Measurements from ENCODE around the gene RARB. TPM values are rescaled to one million over a fixed set of nuclear protein-coding genes. Genes with fewer than 3 reads are reported as not detected.

Gene RARB
- total RNA-seq, 1 experiment from 2014 or later, result 0.24 TPM

- intact Hi-C loops (cut with micrococcal nuclease; ENCODE audit: unreplicated experiment), result no loop called here
- no TSS peak for BruUV-seq (replicated peaks)
- ChIA-PET POLR2A (ENCODE audit: low non-redundant PET) (no interaction called here), CTCF (no interaction called here)
- no peak overlapping the region for H3K4me3 ChIP-seq (ENCODE audit: low read depth, low read length, poor library complexity, severe bottlenecking)
- no peaks in the 10 kb centered on the region for H3K27me3 ChIP-seq (replicated peaks; ENCODE audit: insufficient read depth, low read depth, low read length, poor library complexity)
- H3K9me3 ChIP-seq (ENCODE audit: low read depth, low read length, poor library complexity, severe bottlenecking), result no peaks in the 10 kb centered on the region
- H3K4me1 ChIP-seq (ENCODE audit: insufficient read depth, low read length, poor library complexity, severe bottlenecking), result no peaks in the 10 kb centered on the region
- no peak for DNase-seq (ENCODE audit: low spot score)
- H3K36me3 ChIP-seq (ENCODE audit: insufficient read depth, low read length, poor library complexity, severe bottlenecking), result no peaks in the 10 kb centered on the region
- no peak for TF ChIP-seq EZH2 (IDR thresholded peaks at IDR 0.05; ENCODE audit: borderline replicate concordance, low read depth, low read length, poor library complexity, severe bottlenecking)
- TF ChIP-seq CTCF (conservative IDR thresholded peaks at IDR 0.05; ENCODE audit: low read depth, low read length), result no peak
- H3K27ac ChIP-seq (ENCODE audit: low read depth, low read length, poor library complexity, severe bottlenecking), result no peak overlapping the region
Measured at GRCh38 chr3:25558796-25559195, 130.7 kb downstream of the RARB start.

- Histone ChIP-seq H3K4me1 (ENCODE audit: insufficient read depth, low read length, poor library complexity, severe bottlenecking) (no peaks in the 10 kb centered on the region), H3K27me3 (replicated peaks; ENCODE audit: insufficient read depth, low read depth, low read length, poor library complexity) (no peaks in the 10 kb centered on the region), H3K4me3 (ENCODE audit: low read depth, low read length, poor library complexity, severe bottlenecking) (no peak overlapping the region), H3K9me3 (ENCODE audit: low read depth, low read length, poor library complexity, severe bottlenecking) (no peaks in the 10 kb centered on the region), H3K27ac (ENCODE audit: low read depth, low read length, poor library complexity, severe bottlenecking) (no peak overlapping the region), H3K36me3 (ENCODE audit: insufficient read depth, low read length, poor library complexity, severe bottlenecking) (no peaks in the 10 kb centered on the region)
- POLR2A ChIA-PET (ENCODE audit: low non-redundant PET), result no interaction called here
- BruUV-seq (replicated peaks), result no TSS peak
- no peak for DNase-seq (ENCODE audit: low spot score)
- intact Hi-C loops (cut with micrococcal nuclease; ENCODE audit: unreplicated experiment), result no loop called here
- CTCF ChIA-PET, result no interaction called here
- TF ChIP-seq CTCF (conservative IDR thresholded peaks at IDR 0.05; ENCODE audit: low read depth, low read length) (no peak), EZH2 (IDR thresholded peaks at IDR 0.05; ENCODE audit: borderline replicate concordance, low read depth, low read length, poor library complexity, severe bottlenecking) (no peak)
Measured at GRCh38 chr3:25563601-25564000, 135.5 kb downstream of the RARB start.

GRCh38 chr3:25564075-25564474, 136.0 kb downstream of the RARB start:
- Histone ChIP-seq H3K9me3 (ENCODE audit: low read depth, low read length, poor library complexity, severe bottlenecking) (no peaks in the 10 kb centered on the region), H3K27ac (ENCODE audit: low read depth, low read length, poor library complexity, severe bottlenecking) (no peak overlapping the region), H3K36me3 (ENCODE audit: insufficient read depth, low read length, poor library complexity, severe bottlenecking) (no peaks in the 10 kb centered on the region), H3K4me1 (ENCODE audit: insufficient read depth, low read length, poor library complexity, severe bottlenecking) (no peaks in the 10 kb centered on the region), H3K27me3 (replicated peaks; ENCODE audit: insufficient read depth, low read depth, low read length, poor library complexity) (no peaks in the 10 kb centered on the region), H3K4me3 (ENCODE audit: low read depth, low read length, poor library complexity, severe bottlenecking) (no peak overlapping the region)
- intact Hi-C loops (cut with micrococcal nuclease; ENCODE audit: unreplicated experiment), result no loop called here
- BruUV-seq (replicated peaks), result no TSS peak
- no peak for DNase-seq (ENCODE audit: low spot score)
- CTCF ChIA-PET, result no interaction called here
- TF ChIP-seq CTCF (conservative IDR thresholded peaks at IDR 0.05; ENCODE audit: low read depth, low read length), result no peak
- TF ChIP-seq EZH2 (IDR thresholded peaks at IDR 0.05; ENCODE audit: borderline replicate concordance, low read depth, low read length, poor library complexity, severe bottlenecking), result no peak
- POLR2A ChIA-PET (ENCODE audit: low non-redundant PET), result no interaction called here
